ENCODE data around the gene SYMPK.

Gene SYMPK

GRCh38 chr19:45895519-45895972 is 32.6 kb upstream of the SYMPK start:
- no peak overlapping the region for H3K27ac ChIP-seq
- TF ChIP-seq, protein P1, sequence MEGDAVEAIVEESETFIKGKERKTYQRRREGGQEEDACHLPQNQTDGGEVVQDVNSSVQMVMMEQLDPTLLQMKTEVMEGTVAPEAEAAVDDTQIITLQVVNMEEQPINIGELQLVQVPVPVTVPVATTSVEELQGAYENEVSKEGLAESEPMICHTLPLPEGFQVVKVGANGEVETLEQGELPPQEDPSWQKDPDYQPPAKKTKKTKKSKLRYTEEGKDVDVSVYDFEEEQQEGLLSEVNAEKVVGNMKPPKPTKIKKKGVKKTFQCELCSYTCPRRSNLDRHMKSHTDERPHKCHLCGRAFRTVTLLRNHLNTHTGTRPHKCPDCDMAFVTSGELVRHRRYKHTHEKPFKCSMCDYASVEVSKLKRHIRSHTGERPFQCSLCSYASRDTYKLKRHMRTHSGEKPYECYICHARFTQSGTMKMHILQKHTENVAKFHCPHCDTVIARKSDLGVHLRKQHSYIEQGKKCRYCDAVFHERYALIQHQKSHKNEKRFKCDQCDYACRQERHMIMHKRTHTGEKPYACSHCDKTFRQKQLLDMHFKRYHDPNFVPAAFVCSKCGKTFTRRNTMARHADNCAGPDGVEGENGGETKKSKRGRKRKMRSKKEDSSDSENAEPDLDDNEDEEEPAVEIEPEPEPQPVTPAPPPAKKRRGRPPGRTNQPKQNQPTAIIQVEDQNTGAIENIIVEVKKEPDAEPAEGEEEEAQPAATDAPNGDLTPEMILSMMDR (conservative IDR thresholded peaks at IDR 0.05): no peak

DNA sequence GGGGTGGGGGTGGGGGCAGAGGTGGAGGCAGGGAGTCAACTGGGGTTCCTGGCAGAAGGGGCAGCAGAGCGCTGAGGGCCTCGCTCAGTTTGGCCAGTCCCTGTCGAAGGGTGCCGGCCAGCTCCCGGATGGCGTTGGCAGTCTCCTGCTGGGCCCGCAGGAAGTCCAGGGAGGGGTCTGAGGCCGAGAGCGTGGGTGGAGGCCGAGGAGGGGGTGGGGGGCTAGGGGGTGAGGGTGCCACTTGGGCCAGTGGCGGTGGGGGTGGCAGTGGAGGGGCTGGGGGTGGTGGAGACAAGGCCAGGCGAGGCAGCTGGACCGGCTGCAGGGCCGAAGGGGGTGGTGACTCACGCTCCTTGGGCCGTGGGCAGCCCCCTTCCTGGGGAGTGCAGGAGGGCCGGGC is 27.9 kb upstream of the SYMPK start:
- TF ChIP-seq, protein P1 (conservative IDR thresholded peaks at IDR 0.05): no peak

GRCh38 chr19:45889210-45889885 is 26.4 kb upstream of the SYMPK start:
- TF ChIP-seq, protein P1 (conservative IDR thresholded peaks at IDR 0.05): no peak
- H3K27ac ChIP-seq: no peak overlapping the region

More for the DNA sequence above, 27.9 kb upstream of the SYMPK start:
- no peak overlapping the region for H3K27ac ChIP-seq

DNA sequence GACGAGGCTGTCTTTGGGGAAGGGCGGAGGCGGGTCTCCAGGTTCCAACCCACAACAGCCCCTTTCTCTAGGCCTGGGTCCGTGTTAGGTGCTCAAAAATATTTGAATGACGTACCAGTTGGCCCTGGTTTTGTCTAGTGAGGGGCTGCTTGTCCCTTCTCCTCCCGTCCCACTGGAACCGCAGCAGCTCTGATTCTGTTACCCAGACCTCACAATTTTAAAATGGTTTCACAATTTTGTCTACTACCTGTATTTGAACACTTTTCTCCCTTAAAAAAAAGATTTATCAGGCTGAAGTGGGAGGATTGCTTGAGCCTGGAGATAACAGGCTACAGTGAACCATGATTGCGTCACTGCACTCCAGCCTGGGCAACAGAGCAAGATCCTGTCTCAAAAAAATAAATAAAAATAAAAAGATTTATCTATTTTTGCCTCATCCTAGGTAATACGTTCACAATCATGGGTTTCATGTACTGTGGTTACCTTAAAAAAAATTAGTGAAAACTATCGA is 24.3 kb upstream of the SYMPK start:
- H3K27ac ChIP-seq: peak overlapping the region; percentile 98
- TF ChIP-seq, protein P1 (conservative IDR thresholded peaks at IDR 0.05): no peak

GRCh38 chr19:45886427-45887199 is 23.7 kb upstream of the SYMPK start:
- TF ChIP-seq, protein P1 (conservative IDR thresholded peaks at IDR 0.05): no peak
- peak overlapping the region; percentile 98 for H3K27ac ChIP-seq

- TF ChIP-seq, protein P1 (conservative IDR thresholded peaks at IDR 0.05): peak; percentile 15; the same call in 1 of the 2 replicates
- H3K27ac ChIP-seq: peak within 1 kb of the TSS; percentile 98
Observed at GRCh38 chr19:45885556-45886426, 22.8 kb upstream of the SYMPK start, which contains the start of gene IRF2BP1. Gene IRF2BP1 (minus strand): TSS chr19:45886141. CDS start chr19:45885774, 367 bp downstream.
